SK-N-SH (cell line): ENCODE data around the gene FADS3. TPM values are rescaled to one million over a fixed set of nuclear protein-coding genes. Genes with fewer than 3 reads are reported as not detected.

Source experiments
- CTCF ChIA-PET: fragments of 300-600, 350-600 bp; formaldehyde crosslinking; extraction: SDS; loops from one replicate; lab custom pipeline; 2021; lab: Yijun Ruan, JAX
- POLR2A ChIA-PET: fragments of 350-600 bp; sonication (Branson Sonifier 250); formaldehyde crosslinking; extraction: SDS; loops from one replicate; lab custom pipeline; 2020; ENCODE audit warnings: antibody characterized with exemption, inconsistent platforms; lab: Yijun Ruan, JAX
- DNase-seq: peaks from one replicate; pipeline ENCODE4 v3.0.0; 2012
- H2AFZ ChIP-seq: fragments of 200-600 bp; sonication (generic); 2 replicates; pipeline ENCODE4 v1.8.1; 2016; ENCODE audit warnings: antibody characterized with exemption, mild to moderate bottlenecking, low read depth
- H3F3A ChIP-seq: fragments of 200-600 bp; sonication (generic); replicated peaks from 2 replicates; pipeline ENCODE3; 2016; ENCODE audit warnings: antibody characterized with exemption, mild to moderate bottlenecking; ENCODE audit not compliant: insufficient read depth
- H3K27ac ChIP-seq, 2 experiments: fragments of 200-500 bp in 1 of 2; fragments of 200-600 bp in 1 of 2; sonication (Bioruptor generic) in 1 of 2; sonication (generic), shearing (Covaris generic) in 1 of 2; 2 replicates each; pipeline versions ENCODE4 v1.5.1 to v1.6.1; 2014 to 2016; ENCODE audit warnings: low read depth in 2 of 2, inconsistent platforms in 1 of 2, low read length in 1 of 2, mild to moderate bottlenecking in 1 of 2, mixed read lengths in 1 of 2
- H3K27me3 ChIP-seq: fragments of 200-600 bp; sonication (generic), shearing (Covaris generic); 2 replicates; pipeline ENCODE4 v1.6.1; 2016; ENCODE audit warnings: mixed run types; ENCODE audit not compliant: insufficient read depth
- H3K36me3 ChIP-seq, 2 experiments: fragments of 200-500 bp in 1 of 2; fragments of 200-600 bp in 1 of 2; sonication (Bioruptor generic) in 1 of 2; sonication (generic) in 1 of 2; replicated peaks in 1 of 2; 2 replicates each; pipeline versions ENCODE3 to v1.5.1; 2014 to 2016; ENCODE audit warnings: low read length in 1 of 2, mild to moderate bottlenecking in 1 of 2; ENCODE audit not compliant: insufficient read depth in 2 of 2, control insufficient read depth in 1 of 2
- H3K4me1 ChIP-seq, 2 experiments: fragments of 200-500 bp in 1 of 2; fragments of 200-600 bp in 1 of 2; sonication (Bioruptor generic) in 1 of 2; sonication (generic), shearing (Covaris generic) in 1 of 2; 2 replicates each; pipeline versions ENCODE4 v1.5.1 to v1.6.1; 2014 to 2016; ENCODE audit warnings: low read depth in 1 of 2, low read length in 1 of 2, mixed run types in 1 of 2; ENCODE audit not compliant: insufficient read depth in 2 of 2, control insufficient read depth in 1 of 2
- H3K4me2 ChIP-seq: fragments of 200-600 bp; sonication (generic), shearing (Covaris generic); 2 replicates; pipeline ENCODE4 v1.6.1; 2017; ENCODE audit warnings: mixed run types
- H3K4me3 ChIP-seq, 2 experiments: fragments of 200-500 bp in 1 of 2; fragments of 200-600 bp in 1 of 2; sonication (Bioruptor generic) in 1 of 2; sonication (generic), shearing (Covaris generic) in 1 of 2; 2 replicates each; pipeline versions ENCODE4 v1.5.1 to v1.8.1; 2014 to 2016; ENCODE audit warnings: low read depth in 2 of 2, inconsistent platforms in 1 of 2, low read length in 1 of 2, mild to moderate bottlenecking in 1 of 2, mixed read lengths in 1 of 2, moderate library complexity in 1 of 2
- H3K79me2 ChIP-seq: fragments of 200-600 bp; sonication (generic); 2 replicates; pipeline ENCODE4 v1.8.1; 2017; ENCODE audit warnings: mild to moderate bottlenecking; ENCODE audit not compliant: insufficient read depth
- H3K9ac ChIP-seq: fragments of 200-600 bp; sonication (generic); 2 replicates; pipeline ENCODE4 v1.6.1; 2017; ENCODE audit warnings: mixed run types
- H3K9me2 ChIP-seq: fragments of 200-600 bp; sonication (generic); 2 replicates; pipeline ENCODE4 v1.6.1; 2017; ENCODE audit warnings: mixed run types
- H3K9me3 ChIP-seq: fragments of 200-600 bp; sonication (generic); 2 replicates; pipeline ENCODE4 v1.6.1; 2017; ENCODE audit warnings: mixed run types, mild to moderate bottlenecking, moderate library complexity
- H4K20me1 ChIP-seq: fragments of 200-600 bp; sonication (generic); 2 replicates; pipeline ENCODE4 v1.6.1; 2017; ENCODE audit warnings: mild to moderate bottlenecking, mixed run types; ENCODE audit not compliant: insufficient read depth
- EZH2phosphoT487 ChIP-seq: fragments of 200-600 bp; sonication (generic); IDR thresholded peaks from 2 replicates; pipeline ENCODE4 v1.6.1; 2017; ENCODE audit warnings: low read depth, mixed run types, mild to moderate bottlenecking, antibody characterized with exemption, moderate library complexity, borderline replicate concordance
- FOXJ3 ChIP-seq: sonication (generic); formaldehyde crosslinking; IDR thresholded peaks from 2 replicates; pipeline ENCODE4 v1.5.1; 2020; ENCODE audit warnings: mild to moderate bottlenecking, missing genetic modification reagents
- GABPA ChIP-seq: IDR thresholded peaks from 2 replicates; pipeline ENCODE4 v1.4.0; 2012; ENCODE audit warnings: low read depth, mild to moderate bottlenecking
- NFIC ChIP-seq: IDR thresholded peaks from 2 replicates; pipeline ENCODE4 v1.4.0; 2012; ENCODE audit warnings: borderline replicate concordance
- NRF1 ChIP-seq: IDR thresholded peaks from 2 replicates; pipeline ENCODE4 v1.6.1; 2012; ENCODE audit warnings: low read depth, mild to moderate bottlenecking, low read length
- POLR2AphosphoS5 ChIP-seq: IDR thresholded peaks from 2 replicates; pipeline ENCODE4 v1.6.1; 2012; ENCODE audit warnings: low read depth, low read length
- RAD21 ChIP-seq: IDR thresholded peaks from 2 replicates; pipeline ENCODE4 v1.6.1; 2012; ENCODE audit warnings: mild to moderate bottlenecking, low read length
- RCOR1 ChIP-seq: fragments of 150-350 bp; IDR thresholded peaks from 2 replicates; pipeline ENCODE4 v1.6.1; 2017; ENCODE audit warnings: antibody characterized with exemption, low read length
- REST ChIP-seq: IDR thresholded peaks from 2 replicates; pipeline ENCODE4 v1.6.1; 2012; ENCODE audit warnings: mild to moderate bottlenecking, low read depth, low read length, moderate library complexity
- RFX5 ChIP-seq: IDR thresholded peaks from 2 replicates; pipeline ENCODE4 v1.6.1; 2012; ENCODE audit warnings: mild to moderate bottlenecking, improper control_type of control experiment, low read length
- RXRA ChIP-seq: IDR thresholded peaks from 2 replicates; pipeline ENCODE4 v1.4.0; 2012; ENCODE audit warnings: low read depth, mild to moderate bottlenecking, borderline replicate concordance
- SIN3A ChIP-seq: IDR thresholded peaks from 2 replicates; pipeline ENCODE4 v1.6.1; 2012; ENCODE audit warnings: low read depth, mild to moderate bottlenecking, low read length, moderate library complexity, borderline replicate concordance
- SMC3 ChIP-seq: IDR thresholded peaks from 2 replicates; pipeline ENCODE4 v1.6.1; 2012; ENCODE audit warnings: low read depth, low read length, improper control_type of control experiment
- TAF1 ChIP-seq: IDR thresholded peaks from 2 replicates; pipeline ENCODE4 v1.6.1; 2012; ENCODE audit warnings: low read depth, mild to moderate bottlenecking, low read length, moderate library complexity, borderline replicate concordance
- TCF12 ChIP-seq: IDR thresholded peaks from 2 replicates; pipeline ENCODE4 v1.4.0; 2012
- TEAD4 ChIP-seq: IDR thresholded peaks from 2 replicates; pipeline ENCODE4 v1.4.0; 2012; ENCODE audit warnings: mild to moderate bottlenecking, borderline replicate concordance; ENCODE audit not compliant: insufficient read depth
- YY1 ChIP-seq: IDR thresholded peaks from 2 replicates; pipeline ENCODE4 v1.4.0; 2012; ENCODE audit warnings: low read depth, mild to moderate bottlenecking
- ZBTB33 ChIP-seq: IDR thresholded peaks from 2 replicates; pipeline ENCODE4 v1.4.0; 2012; ENCODE audit warnings: low read depth, borderline replicate concordance
- WGBS: methylation state at CpG from one replicate; pipeline ENCODE4 v1.1.6; 2017; ENCODE audit warnings: low lambda C conversion rate; 5-methylcytosine and 5-hydroxymethylcytosine counted together
- polyA plus RNA-seq, 3 experiments: library from polyadenylated mRNA; depleted of rRNA; stranded (reverse); fragments of >200 nt; gene quantifications; 2 replicates each; pipeline ENCODE4 v1.2.3, GENCODE V29; 2012

The FADS3 gene
- polyA plus RNA-seq, 1 of the 3 experiments (the other 2 are of a cell fraction), result 93.3 TPM

DNA sequence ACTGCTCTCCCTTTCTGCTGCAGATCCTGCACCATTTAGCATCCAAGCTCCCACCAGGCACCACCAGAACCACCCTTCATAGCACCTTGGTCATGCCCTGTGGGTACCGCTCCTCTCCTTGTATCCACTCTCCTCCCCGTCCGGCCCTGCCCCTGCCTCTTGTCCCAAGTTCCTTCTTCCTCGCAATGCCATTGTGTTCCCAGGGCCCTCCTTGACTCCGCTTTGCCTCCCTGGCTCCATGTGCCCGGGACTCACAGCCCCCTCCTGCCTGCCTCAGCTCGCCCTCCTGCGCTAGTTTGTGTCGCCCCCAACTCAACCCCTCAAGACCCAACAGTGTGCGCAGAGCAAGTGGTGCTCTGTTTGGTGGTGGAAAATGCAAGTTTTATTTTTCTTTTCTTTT lies 52.4 kb downstream of the FADS3 start (continued):
- TF ChIP-seq GABPA, result no peak
- no peak for TF ChIP-seq SIN3A
- TF ChIP-seq NRF1, result no peak
- TF ChIP-seq NFIC, result no peak
- TF ChIP-seq RCOR1, result no peak
- TF ChIP-seq TEAD4, result no peak
- TF ChIP-seq, all 33 proteins: peak for 0

DNA sequence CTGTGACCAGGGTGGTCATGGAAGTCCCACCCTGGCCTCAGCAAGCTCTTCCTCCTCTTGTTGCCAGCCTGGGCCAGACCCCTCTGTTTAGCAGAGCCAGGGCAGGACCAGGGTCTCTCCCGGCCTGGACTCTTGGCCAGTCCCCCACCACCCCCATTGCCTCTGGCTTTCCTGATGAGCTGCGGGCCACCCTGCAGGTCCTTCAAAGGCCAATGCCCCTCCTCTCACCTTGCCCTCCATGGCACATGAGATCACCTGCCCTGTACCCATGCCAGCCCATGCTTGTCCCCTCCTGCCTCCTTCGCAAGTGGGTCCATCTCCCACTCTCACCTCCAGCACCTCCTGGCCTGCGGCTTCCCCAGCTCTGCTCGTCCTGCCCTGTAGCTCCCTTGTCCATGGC lies 52.8 kb downstream of the FADS3 start:
- no peak for DNase-seq
- Histone ChIP-seq H3K9me3 (no peaks in the 10 kb centered on the region), H3K27ac (no peak overlapping the region), H3K36me3 (peaks cover 9 to 44% of the 10 kb centered on the region in 2 experiments), H3K9me2 (no peaks in the 10 kb centered on the region), H3K4me2 (no peak overlapping the region), H3F3A (no peaks in the 10 kb centered on the region), H3K27me3 (no peaks in the 10 kb centered on the region), H3K9ac (no peak overlapping the region), H2AFZ (no peak overlapping the region), H3K4me1 (peaks cover 16 to 18% of the 10 kb centered on the region in 2 experiments; a peak in 2 of 4 replicates), H4K20me1 (no peaks in the 10 kb centered on the region; the same call in 1 of the 2 replicates), H3K79me2 (peaks cover 8% of the 10 kb centered on the region; the same call in 1 of the 2 replicates), H3K4me3 (no peak overlapping the region)
- CTCF ChIA-PET, result interaction anchor here (1.4 to 1.6 kb wide), 2 partner anchors 10 to 110 kb away, joined by 4 to 5 read pairs; no protein-coding TSS in a partner anchor
- POLR2A ChIA-PET, result no interaction called here
- no peak for TF ChIP-seq FOXJ3
- no peak for TF ChIP-seq RXRA
- no peak for TF ChIP-seq TCF12
- no peak for TF ChIP-seq GABPA
- no peak for TF ChIP-seq SMC3
- no peak for TF ChIP-seq EZH2phosphoT487
- TF ChIP-seq YY1, result no peak
- no peak for TF ChIP-seq REST
- no peak for TF ChIP-seq RFX5
- TF ChIP-seq POLR2AphosphoS5, result no peak
- no peak for TF ChIP-seq ZBTB33
- no peak for TF ChIP-seq TEAD4
- no peak for TF ChIP-seq TAF1
- TF ChIP-seq RAD21, result no peak
- WGBS, result 100% methylated on average over 5 of the region's 5 CpGs
